ENCODE data around the gene BICDL2. TPM values are rescaled to one million over a fixed set of nuclear protein-coding genes. Genes with fewer than 3 reads are reported as not detected.
A peak's percentile ranks its signal among the peaks of the same experiment; 100 is the strongest.

Gene BICDL2
- total RNA-seq, 3 donors from 2014 or later, result 31.5 to 50.1 TPM; not detected in 1

DNA sequence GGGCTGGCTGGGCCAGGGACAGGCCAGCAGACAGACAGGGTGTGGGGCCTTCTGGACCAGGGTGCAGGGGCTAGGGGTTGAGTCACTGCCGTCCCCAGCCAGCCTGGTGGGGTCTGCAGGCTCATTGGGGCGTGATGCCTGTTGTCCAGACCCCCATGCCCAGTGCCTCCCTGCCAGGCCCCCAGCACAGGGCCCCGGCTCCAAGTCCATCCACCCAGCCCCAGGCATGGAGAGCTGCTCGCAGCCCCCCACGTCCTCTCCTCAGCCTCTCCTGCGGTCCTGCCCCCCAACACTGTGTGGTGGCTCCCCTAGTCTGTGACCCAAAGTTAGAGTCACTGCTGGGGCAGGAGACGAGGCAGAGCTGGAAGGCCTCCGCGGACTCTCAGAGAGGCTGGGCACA lies 49.5 kb downstream of the BICDL2 start:
- Histone ChIP-seq H3K27ac (no peak overlapping the region), H3K36me3 (no peaks in the 10 kb centered on the region), H3K27me3 (peaks cover 0 to 3% of the 10 kb centered on the region in 2 donors), H3K9me3 (no peaks in the 10 kb centered on the region), H3K4me1 (peaks cover 0 to 6% of the 10 kb centered on the region in 2 donors), H3K4me3 (no peak overlapping the region)
- intact Hi-C loops (cut with DNase I; ENCODE audit: low total_unique reads), result no loop called here
- DNase-seq (ENCODE audit: low spot score in 2 of 2), result no peak
- TF ChIP-seq POLR2AphosphoS5 (IDR thresholded peaks at IDR 0.05) (no peak), POLR2A (IDR thresholded peaks at IDR 0.05) (no peak)
- TF ChIP-seq, protein P1, sequence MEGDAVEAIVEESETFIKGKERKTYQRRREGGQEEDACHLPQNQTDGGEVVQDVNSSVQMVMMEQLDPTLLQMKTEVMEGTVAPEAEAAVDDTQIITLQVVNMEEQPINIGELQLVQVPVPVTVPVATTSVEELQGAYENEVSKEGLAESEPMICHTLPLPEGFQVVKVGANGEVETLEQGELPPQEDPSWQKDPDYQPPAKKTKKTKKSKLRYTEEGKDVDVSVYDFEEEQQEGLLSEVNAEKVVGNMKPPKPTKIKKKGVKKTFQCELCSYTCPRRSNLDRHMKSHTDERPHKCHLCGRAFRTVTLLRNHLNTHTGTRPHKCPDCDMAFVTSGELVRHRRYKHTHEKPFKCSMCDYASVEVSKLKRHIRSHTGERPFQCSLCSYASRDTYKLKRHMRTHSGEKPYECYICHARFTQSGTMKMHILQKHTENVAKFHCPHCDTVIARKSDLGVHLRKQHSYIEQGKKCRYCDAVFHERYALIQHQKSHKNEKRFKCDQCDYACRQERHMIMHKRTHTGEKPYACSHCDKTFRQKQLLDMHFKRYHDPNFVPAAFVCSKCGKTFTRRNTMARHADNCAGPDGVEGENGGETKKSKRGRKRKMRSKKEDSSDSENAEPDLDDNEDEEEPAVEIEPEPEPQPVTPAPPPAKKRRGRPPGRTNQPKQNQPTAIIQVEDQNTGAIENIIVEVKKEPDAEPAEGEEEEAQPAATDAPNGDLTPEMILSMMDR (IDR thresholded peaks at IDR 0.05), result no peak

DNA sequence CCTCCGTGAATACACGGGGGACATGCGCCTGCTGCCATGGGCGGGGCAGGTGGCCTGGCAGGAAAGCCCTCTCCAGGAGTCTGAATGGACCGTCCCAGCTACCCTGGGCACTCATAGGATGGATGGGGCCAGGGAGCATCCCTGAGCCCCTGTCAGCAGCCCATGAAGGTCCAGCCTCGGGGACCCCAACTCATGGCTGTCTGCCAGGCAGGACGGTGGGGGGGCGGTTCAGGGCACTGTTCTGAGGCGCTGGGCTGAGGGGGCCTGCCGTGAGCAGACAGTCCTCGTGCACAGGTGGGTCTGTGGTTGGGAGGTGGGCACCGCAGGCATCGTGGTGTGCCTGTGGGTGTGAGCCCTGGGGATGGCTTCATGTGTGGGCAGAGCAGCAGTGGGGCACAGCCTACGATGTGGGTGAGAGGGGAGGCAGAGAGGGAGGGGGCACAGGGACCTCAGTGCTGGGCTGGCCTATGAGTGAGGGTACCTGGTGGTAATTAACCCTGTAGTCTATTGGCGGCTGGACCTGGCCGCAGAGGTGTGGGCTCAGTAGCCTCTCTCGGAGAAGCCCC lies 50.0 kb downstream of the BICDL2 start:
- Histone ChIP-seq H3K4me3 (no peak overlapping the region), H3K36me3 (no peaks in the 10 kb centered on the region), H3K27ac (no peak overlapping the region), H3K4me1 (peaks cover 0 to 6% of the 10 kb centered on the region in 2 donors), H3K9me3 (no peaks in the 10 kb centered on the region), H3K27me3 (peaks cover 0 to 3% of the 10 kb centered on the region in 2 donors)
- TF ChIP-seq, protein P1 (IDR thresholded peaks at IDR 0.05), result no peak
- TF ChIP-seq POLR2AphosphoS5 (IDR thresholded peaks at IDR 0.05) (no peak), POLR2A (IDR thresholded peaks at IDR 0.05) (no peak)
- intact Hi-C loops (cut with DNase I; ENCODE audit: low total_unique reads), result no loop called here
- no peak for DNase-seq (ENCODE audit: low spot score in 2 of 2)

DNA sequence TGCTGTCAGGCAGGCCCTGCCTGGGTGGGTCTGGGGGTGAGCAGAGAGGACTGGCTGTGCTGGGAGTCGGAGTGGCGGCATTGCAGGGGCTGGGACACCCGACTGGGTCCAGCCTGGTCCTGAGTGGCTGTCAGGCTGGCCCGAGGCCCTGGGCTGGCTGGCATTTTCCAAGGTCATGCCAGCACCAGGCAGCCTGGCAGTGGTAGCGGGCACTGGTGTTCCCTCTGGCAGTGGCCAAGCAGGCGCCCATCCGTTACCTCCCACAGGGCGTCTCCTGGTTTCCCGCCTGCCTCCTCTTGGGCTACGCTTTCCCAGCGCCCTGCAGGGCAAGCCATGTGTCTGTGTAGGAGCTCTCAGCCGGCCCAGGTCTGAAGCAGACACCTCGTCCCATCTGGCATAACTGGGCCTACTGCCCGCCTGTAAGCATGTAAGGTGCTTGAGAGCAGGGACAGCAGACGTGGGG lies 50.8 kb downstream of the BICDL2 start:
- peaks cover 0 to 3% of the 10 kb centered on the region in 2 donors for H3K27me3 ChIP-seq
- TF ChIP-seq, protein P1 (IDR thresholded peaks at IDR 0.05), result no peak
- TF ChIP-seq POLR2A (IDR thresholded peaks at IDR 0.05), result no peak
- no peak for TF ChIP-seq POLR2AphosphoS5 (IDR thresholded peaks at IDR 0.05)
- H3K4me1 ChIP-seq, result peaks cover 0 to 6% of the 10 kb centered on the region in 2 donors
- intact Hi-C loops (cut with DNase I; ENCODE audit: low total_unique reads), result no loop called here
- H3K4me3 ChIP-seq, result no peak overlapping the region
- H3K36me3 ChIP-seq, result no peaks in the 10 kb centered on the region
- no peak for DNase-seq (ENCODE audit: low spot score in 2 of 2)
- peak overlapping the region; percentile 44 to 52 for H3K27ac ChIP-seq
- H3K9me3 ChIP-seq, result no peaks in the 10 kb centered on the region

- Histone ChIP-seq H3K36me3 (no peaks in the 10 kb centered on the region), H3K4me1 (peaks cover 0 to 6% of the 10 kb centered on the region in 2 donors), H3K4me3 (no peak overlapping the region), H3K27me3 (peaks cover 0 to 3% of the 10 kb centered on the region in 2 donors), H3K9me3 (no peaks in the 10 kb centered on the region), H3K27ac (peak overlapping the region; percentile 44 to 52)
- no peak for TF ChIP-seq POLR2A (IDR thresholded peaks at IDR 0.05)
- no peak for TF ChIP-seq POLR2AphosphoS5 (IDR thresholded peaks at IDR 0.05)
- TF ChIP-seq, protein P1 (IDR thresholded peaks at IDR 0.05), result no peak
- intact Hi-C loops (cut with DNase I; ENCODE audit: low total_unique reads), result no loop called here
- no peak for DNase-seq (ENCODE audit: low spot score in 2 of 2)
Observed at GRCh38 chr16:2985462-2985861, 51.3 kb downstream of the BICDL2 start.

- Histone ChIP-seq H3K4me1 (peaks cover 3 to 6% of the 10 kb centered on the region in 2 donors), H3K9me3 (no peaks in the 10 kb centered on the region), H3K36me3 (no peaks in the 10 kb centered on the region), H3K4me3 (peak overlapping the region; percentile 5 to 42 (median 30)), H3K27me3 (peaks cover 0 to 3% of the 10 kb centered on the region in 2 donors), H3K27ac (no peak overlapping the region)
- TF ChIP-seq, protein P1 (IDR thresholded peaks at IDR 0.05), result peak; percentile 58 to 86 (median 71)
- TF ChIP-seq POLR2A (IDR thresholded peaks at IDR 0.05), result no peak
- DNase-seq (ENCODE audit: low spot score in 2 of 2), result peak; percentile 69 to 79
- intact Hi-C loops (cut with DNase I; ENCODE audit: low total_unique reads), result no loop called here
Observed at GRCh38 chr16:2983706-2984136, 53.0 kb downstream of the BICDL2 start.

Measured in breast epithelium (tissue), 4 donors.